Cerebellar nuclear complex (tissue), 1 donor: ENCODE results near the gene HYAL2.
A peak's percentile ranks its signal among the peaks of the same experiment; 100 is the strongest.

Experiments used
- DNase-seq, 2 experiments: peaks; one replicate each; lab custom pipeline; 2025; lab: John Stamatoyannopoulos, UW

The HYAL2 gene

GRCh38 chr3:50322386-50323091 lies at the start of gene HYAL2:
HYAL2 (minus strand) TSS chr3:50322745; CDS start chr3:50320489, 2,256 bp downstream.
- DNase-seq = no peak

DNA sequence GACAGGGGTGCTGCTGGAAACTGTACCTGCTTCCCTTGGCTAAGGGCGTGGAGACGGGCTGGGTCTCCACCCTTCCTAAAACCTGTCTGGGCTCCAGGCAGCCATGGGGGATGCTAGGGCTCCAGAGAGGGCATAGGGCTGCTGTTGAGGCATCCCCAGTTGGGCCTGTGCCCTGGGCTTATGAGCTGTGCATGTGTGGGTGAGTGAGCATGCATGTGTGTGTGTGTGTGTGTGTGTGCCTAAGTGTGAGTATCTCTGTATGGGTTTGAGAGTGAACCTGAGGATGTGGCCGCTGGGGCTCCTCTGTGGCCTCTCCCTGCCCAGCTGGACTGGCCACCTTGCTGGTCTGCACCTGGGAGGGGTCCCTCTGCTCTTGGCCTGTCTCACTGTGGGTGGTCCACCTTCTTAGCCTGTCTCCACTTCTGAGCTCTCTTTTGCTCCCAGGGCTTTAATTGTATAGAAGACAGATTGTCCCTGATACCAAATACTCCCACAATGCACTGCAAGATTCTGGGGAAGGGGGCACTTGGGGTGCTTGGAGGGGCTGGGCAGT lies 48.7 kb upstream of the HYAL2 start:
- no peak for DNase-seq

GRCh38 chr3:50370594-50370993 lies 48.0 kb upstream of the HYAL2 start:
- no peak for DNase-seq

- no peak for DNase-seq
Measured at GRCh38 chr3:50369012-50369670, 46.6 kb upstream of the HYAL2 start.

GRCh38 chr3:50365842-50366220 lies 43.3 kb upstream of the HYAL2 start:
- DNase-seq = no peak

GRCh38 chr3:50365080-50365841 lies 42.7 kb upstream of the HYAL2 start:
- no peak for DNase-seq

DNA sequence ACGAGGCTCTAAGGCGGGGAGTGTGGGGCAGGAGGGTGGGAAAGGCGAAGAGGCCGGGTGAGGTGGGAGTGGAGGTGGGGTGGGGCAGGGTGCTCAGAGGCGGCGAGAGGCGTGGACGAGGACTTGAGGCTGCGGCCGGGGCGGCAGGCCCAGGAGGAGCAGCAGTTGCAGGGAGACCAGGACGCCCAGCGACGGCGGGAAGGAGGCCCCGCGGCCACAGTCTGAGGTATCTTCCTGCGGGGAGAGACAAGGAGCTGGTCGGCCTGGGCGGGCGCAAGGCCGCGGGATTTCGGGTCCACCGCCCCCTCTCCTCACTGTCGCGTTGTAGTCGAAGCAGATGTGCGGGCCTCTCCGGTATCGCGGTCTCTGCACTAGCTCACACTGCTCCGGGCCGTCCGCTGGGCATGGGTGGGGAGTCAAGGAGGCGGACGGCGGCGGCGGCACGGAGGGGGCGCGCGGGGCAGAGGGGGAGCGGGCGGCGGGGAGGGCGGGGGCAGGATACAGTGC lies 42.1 kb upstream of the HYAL2 start:
- no peak for DNase-seq

DNA sequence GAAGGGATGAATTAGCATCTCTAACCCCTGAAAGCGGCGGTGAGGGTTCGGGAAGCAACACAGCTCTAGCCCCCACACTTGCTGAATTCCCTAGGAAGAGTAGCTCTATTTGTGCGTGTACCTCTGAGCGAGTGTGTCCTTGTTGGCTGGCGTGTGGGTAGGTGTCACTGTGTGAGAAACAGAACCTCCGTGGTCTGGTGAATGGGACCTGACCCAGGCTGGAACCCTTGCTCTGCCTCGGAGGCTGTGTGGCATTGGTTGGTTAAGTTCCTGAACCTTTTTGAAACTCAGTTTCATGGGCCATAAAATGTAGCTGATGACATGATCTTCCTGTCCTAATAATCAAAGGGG lies 37.2 kb upstream of the HYAL2 start:
- DNase-seq = no peak

- peak; percentile 94 to 99 for DNase-seq
Measured at GRCh38 chr3:50358911-50359759, 36.6 kb upstream of the HYAL2 start, which contains the start of gene TMEM115. TMEM115 (minus strand) TSS chr3:50359521; CDS start chr3:50359063, 458 bp downstream.

GRCh38 chr3:50358355-50358910 lies 35.9 kb upstream of the HYAL2 start:
- DNase-seq = no peak

DNA sequence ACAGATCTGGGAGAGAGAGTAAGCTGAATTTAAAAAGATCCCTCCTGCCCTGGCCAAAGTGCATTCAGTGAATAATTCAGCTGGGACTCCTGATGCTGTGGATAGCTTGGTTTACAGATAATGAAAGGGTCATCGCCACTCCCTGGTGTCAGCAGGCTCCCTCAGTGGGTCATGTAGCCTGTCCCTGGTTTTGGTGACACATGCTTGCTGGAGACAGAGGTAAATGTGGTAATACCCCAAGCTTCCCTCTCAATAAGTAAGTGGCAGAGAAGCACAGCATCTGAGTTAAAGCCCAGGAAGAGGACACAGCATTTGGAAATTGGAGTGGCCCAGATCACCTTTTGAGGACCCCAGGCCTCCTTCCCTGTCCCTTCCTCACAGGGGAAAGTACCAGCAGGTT lies 34.9 kb upstream of the HYAL2 start:
- DNase-seq = no peak

- DNase-seq = no peak
Measured at GRCh38 chr3:50356553-50356952, 34.0 kb upstream of the HYAL2 start.

DNA sequence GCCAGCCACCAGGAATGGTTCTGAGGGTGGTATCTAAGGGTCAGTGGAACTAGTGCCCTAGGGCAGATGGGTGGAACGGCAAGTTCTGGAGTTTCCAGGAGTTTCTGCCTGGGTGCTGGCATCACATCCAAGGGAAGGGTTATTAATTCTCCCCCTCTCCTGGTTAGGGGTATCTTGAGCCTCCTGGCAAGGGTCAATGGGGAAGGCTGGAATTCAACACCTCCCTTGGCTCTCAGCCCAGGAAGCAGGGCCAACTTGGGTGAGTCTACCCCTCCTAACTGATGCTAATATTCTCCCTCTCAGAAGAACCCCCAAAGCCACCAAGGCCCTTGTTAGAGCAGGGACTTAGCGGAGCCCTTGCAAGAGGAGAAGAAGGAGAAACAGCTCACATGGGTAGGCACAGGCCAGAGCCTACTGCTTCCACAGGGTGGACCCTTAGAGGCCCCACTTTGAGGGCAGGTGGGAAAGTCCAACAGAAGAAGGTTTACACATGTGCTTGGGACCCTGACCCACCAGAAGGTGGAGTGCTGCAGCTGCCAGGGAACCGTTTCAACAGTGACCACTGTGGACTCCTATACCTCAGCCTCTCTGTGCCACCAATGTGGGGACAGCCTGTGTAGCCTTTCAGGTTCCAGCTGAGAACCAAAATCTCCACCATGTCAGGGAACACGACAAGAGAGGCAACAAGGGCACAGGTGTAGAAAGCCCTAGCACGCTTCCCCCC lies 33.4 kb upstream of the HYAL2 start:
- no peak for DNase-seq

- no peak for DNase-seq
Measured at GRCh38 chr3:50354850-50355249, 32.3 kb upstream of the HYAL2 start.

DNA sequence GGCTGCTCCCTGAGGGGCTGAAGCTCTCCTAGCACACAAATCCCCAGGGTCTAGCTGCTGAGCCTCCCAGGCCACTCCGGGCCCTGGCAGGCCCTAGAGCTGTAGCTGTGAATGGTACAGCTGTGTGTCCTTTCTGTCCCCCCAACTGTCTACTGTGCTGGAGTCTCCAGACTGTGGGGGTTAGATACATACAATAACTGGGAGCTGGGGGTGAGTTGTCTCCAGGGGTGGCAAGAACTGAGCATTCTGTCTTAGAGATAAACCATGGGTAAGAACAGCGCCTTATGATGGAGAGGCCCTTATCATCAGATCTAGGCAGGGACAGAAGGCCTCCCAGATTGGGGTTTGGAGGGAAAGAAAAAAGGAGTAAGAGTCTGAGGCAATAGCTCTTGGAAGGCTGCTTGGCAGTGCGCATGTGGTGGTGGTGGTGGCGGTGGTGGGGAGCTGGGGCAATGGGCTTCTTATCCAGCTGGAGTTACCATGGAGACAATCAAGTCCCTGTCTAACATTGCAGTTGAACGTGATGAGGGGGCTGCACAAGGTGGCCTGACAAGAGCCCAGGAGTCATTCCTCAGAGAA lies 31.7 kb upstream of the HYAL2 start:
- DNase-seq = no peak

- no peak for DNase-seq
Measured at GRCh38 chr3:50353245-50354004, 30.9 kb upstream of the HYAL2 start.

DNA sequence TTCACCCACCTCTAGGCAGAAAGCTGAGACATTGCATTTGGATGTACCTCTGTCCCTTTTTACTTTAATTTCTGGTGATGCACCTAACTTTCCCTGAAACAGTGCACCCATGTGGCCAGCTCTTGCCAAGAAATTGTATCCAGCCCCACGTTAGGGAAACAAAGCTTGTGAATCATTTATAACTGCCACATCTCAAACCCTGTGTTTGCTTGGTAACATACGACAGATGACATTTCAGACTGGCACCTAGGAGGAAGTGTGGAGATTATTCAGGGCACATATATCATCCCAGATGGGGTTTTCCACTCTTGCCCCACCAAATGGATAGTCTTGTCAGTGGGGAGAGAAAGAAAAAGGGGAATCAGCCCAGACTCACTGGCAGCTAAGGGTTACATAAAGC lies 30.2 kb upstream of the HYAL2 start:
- no peak for DNase-seq

DNA sequence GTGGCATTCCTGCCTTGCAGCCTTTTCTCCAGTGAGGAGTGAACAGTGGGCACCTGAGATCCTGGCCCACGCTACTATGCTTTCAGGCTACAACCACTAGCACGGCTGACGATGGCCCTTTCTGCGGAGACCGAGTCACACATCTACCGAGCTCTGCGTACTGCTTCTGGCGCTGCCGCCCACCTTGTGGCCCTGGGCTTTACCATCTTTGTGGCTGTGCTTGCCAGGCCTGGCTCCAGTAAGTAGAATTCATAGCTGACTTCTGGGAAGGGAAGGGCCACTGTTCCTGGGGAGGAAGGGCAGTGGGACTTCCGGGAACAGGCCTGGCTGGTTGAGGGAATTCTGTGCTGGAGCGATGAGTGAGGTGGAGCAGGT lies 28.8 kb upstream of the HYAL2 start:
- no peak for DNase-seq

GRCh38 chr3:50350527-50351322 lies 28.2 kb upstream of the HYAL2 start, which contains the start of the genes CYB561D2 and NPRL2:
CYB561D2 (plus strand) TSS chr3:50350862; CDS start chr3:50351434, 572 bp downstream.
NPRL2 (minus strand) TSS chr3:50350775; CDS start chr3:50350652, 123 bp downstream.
- peak; percentile 92 to 94 for DNase-seq
